DMS153 treated with DMSO at 0.1 percent for 48 hours (cell line): ENCODE measurements around the gene GSK3B.

Experiments used
- DNase-seq: peaks from one replicate; lab custom pipeline; 2025; ENCODE audit not compliant: unreplicated experiment; lab: John Stamatoyannopoulos, UW

The GSK3B gene

DNA sequence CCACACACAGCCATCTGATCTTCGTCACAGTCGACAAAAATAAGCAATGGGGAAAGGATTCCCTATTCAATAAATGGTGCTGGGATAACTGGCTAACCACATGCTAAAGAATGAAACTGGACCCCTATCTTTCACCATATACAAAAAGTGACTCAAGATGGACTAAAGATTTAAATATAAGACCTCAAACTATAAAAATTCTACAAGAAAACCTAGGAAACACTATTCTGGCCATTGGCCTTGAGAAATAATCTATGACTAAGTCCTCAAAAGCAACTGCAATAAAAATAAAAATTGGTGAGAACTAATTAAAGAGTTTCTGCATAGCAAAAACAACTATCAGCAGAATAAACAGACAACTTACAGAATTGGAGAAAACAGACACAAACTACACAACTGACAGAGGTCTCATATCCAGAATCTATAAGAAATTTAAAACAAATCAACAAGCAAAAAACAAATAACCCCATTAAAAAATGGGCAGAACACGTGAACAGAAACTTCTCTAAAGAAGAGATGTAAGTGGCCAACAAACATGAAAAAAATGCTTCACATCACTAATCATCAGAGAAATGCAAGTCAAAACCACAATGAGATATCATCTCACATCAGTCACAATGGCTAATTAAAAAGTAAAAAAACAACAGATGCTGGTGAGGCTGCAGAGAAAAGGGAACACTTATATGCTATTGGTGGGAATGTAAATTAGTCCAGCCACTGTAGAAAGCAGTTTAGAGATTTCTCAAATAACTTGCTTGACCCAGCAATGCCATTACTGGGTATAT, 208.3 kb downstream of the GSK3B start:
- DNase-seq: no peak

GRCh38 chr3:119884161-119884557, 210.1 kb downstream of the GSK3B start:
- DNase-seq: no peak

- DNase-seq: no peak
Measured at GRCh38 chr3:119883461-119884160, 210.6 kb downstream of the GSK3B start.

- DNase-seq: no peak
Measured at GRCh38 chr3:119880966-119881365, 213.3 kb downstream of the GSK3B start.

DNA sequence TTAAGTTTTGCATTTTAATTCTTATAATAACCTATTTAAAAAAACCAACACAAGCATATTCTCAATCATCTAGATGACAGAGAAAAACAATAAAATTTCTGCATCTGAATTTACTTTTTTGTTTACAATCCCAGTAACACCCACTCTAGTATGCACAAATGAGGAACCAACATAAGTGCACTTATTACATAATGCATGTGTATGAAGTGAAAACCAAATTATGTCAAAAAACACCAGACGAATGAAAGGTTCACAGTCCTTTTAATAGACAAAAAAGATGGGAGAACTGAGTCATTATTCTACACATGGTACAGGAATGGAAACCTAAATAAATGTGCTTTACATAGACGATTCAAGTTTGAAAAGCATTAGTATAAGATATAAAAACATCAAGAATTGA, 220.6 kb downstream of the GSK3B start:
- DNase-seq: no peak

DNA sequence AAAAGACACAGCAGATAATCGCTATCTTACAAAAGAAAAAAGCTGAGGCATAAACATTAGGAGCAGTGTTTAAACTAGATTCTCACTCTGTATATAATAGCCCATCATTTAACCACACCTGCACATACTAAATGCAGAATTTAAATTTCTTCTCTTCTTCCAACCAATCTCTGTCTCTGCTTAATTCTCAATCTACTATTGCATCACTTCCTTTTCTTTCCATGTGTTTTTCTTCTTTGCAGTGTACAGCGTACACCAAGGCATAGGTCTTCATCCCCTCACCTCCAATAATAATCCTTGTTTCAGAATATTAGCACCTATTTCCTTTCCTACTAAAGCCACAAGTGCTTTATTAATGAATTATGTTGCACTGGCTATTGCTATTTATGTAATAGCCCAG, 221.5 kb downstream of the GSK3B start:
- no peak for DNase-seq

DNA sequence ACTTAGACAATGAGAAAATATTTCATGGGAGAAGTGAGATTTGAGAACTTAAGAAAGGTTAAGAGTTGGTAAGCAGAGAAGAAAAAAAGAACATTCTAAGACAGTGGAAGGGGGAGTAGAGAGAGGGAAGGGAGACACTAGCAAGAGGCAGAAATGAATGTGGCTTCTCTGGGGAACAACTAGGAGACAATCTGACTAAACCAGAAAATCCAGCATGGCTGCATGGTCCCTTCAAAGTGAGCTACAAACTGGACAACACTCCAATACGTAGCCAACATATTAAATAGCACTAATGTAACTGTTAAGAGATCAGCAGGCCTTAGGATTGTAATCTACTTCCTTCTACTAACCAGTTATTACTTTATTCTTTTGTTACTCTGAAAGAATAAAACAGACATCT, 222.7 kb downstream of the GSK3B start:
- DNase-seq: no peak

- no peak for DNase-seq
Measured at GRCh38 chr3:119870512-119870911, 223.7 kb downstream of the GSK3B start.

- no peak for DNase-seq
Measured at GRCh38 chr3:119864476-119864875, 229.8 kb downstream of the GSK3B start.

- no peak for DNase-seq
Measured at GRCh38 chr3:119862616-119863015, 231.6 kb downstream of the GSK3B start.

DNA sequence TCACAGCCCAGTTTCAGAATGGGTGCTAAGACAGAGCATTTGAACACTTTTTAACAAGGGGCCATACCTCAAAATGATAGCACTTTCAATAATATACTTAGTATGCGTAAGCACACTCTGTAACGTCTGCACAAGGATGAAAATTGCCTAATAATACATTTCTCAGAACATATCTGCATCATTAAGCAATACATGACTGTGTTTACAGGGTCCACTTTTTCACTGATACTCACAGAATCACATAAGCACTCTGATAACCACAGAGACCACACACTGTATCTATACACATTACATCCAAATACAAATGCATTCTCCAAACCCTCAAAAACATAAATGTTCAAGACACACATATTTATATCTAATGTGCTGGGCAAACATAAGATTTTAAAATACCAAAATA, 232.6 kb downstream of the GSK3B start:
- no peak for DNase-seq

DNA sequence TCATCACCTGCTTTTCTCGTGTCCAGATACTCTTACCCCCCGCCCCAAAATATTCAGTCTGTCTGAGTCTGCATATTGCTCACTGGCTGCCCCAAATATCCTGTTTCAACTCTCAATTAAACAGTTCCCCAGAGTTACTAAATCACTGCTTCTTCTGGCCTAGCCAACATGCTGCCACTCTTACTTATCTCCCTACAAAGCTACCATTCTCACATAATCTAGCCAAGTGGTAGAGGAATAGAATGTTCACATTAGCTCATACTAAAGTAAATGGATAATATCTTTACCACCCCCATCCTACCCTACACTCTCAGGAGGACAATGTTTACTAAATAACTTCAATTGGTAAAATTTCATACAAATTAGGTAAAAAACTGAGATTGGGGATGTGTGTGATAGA, 234.5 kb downstream of the GSK3B start:
- DNase-seq: no peak

DNA sequence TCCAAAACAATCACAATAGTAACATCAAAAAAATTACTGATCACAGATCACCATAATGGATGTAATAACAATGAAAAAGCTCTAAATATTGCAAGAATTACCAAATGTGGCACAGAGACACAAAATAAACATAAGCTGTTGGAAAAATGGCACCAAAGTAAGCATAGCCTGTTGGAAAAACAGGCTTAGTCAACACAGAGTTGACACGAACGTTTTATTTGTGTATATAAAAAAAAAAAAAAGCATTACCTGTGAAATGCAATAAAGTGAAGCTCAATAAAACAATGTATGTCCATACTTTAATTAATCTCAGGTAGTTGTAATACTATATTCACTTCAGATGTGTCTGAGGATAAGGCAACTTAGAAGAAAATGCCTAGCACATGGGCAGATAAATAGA, 235.3 kb downstream of the GSK3B start:
- no peak for DNase-seq

DNA sequence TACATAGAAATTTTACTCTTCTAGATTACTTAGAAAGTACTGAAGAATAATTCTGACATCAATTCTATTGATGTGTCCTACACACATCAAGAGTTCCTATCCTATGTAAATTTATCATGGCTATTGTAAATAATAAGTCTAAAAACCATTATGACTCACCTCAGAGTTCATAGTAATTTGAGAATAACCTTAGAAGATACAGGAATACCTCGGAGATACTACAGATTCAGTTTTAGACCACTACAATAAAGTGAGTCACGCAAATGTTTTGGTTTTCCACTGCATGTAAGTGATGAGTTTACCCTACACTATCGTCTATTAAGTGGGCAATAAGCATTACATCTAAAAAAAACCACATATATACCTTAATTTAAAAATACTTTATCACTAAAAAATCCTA, 237.6 kb downstream of the GSK3B start:
- DNase-seq: no peak

DNA sequence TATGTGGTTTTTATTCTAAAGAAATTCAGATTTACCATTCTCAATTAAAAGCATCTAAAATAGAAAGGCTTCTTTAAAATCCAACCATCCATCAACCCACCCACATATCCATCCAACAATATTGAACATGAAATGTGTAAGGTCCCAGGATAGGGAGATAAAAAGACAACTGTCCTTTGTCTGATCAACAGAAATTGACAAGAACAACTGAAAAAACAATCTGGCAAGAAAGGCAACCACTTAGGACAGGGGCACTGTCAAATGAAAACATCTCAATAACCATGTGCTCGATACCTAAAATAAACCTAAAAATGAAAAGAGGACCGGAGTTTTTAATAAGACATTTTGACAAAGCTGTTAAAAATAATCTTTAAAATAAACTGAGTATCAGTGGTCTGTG, 245.1 kb downstream of the GSK3B start:
- DNase-seq: no peak

DNA sequence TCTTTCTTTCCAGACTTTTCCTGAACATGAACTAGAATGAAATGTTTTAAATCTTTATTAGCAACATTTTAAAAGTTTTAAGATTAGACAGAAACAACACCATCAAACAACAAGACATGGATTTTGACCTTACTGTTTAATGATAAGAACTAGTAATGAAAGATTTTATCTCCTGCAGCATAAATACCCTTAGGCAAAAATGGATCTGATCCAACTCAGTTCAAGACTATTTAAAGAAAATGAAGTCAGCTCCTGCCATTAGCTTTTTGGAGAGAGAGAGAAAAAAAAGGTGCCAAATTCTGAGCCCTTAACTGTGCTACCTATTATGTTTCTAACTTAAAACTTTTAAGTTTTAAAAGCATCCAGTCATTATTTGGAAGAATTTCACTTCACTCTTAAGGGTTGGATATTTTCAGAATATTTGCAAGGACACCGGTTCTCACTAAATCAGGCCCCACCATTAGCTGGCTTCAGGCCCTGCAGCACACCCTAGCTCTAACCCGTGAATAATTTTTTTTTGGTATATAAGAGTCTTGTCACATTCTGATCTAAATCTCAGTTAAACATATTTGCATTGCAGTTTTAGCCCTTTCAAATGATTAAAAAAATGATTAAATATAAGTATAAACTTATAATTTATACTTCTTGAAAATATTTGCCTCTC, 252.3 kb downstream of the GSK3B start:
- DNase-seq: no peak

DNA sequence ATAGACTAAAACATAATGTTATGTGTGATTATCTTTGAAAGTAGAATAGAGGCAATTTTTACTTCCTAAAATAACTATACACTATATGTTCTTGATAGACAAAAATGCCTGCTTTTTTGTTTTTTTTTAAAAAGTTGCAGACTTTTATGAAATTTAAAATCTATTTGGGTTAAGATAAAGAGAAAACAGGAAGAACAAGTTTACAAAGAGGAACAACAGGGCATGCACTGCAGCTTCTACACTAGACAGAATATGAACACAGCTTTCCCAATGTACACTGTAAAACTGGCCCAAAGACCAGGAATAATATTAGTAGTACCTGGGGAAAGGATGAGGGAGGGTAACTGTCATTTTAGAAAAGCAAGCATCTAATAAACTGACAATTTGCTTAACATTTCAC, 258.7 kb downstream of the GSK3B start:
- no peak for DNase-seq

GRCh38 chr3:119834754-119835370, 259.4 kb downstream of the GSK3B start:
- DNase-seq: no peak

DNA sequence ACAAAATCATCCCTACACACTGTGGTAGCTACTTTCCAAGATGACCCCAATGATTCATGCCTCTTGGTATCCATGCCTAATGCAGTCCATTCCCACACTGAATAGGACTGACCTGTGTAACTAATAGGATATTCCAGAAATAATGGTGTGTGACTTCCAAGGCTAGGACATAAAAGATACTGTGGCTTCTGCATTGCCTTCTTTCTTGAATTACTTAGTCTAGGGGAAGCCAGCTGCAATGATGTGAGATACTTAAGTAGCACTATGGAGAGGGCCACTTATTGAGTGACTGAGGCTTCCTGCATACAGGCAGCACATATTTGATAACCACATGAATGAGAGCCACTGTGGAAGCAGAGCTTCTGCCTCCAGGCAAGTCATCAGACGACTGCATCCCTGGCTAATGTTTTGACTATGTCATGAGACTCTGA, 262.3 kb downstream of the GSK3B start:
- no peak for DNase-seq

- no peak for DNase-seq
Measured at GRCh38 chr3:119831022-119831421, 263.2 kb downstream of the GSK3B start.

- DNase-seq: no peak
Measured at GRCh38 chr3:119829420-119829819, 264.8 kb downstream of the GSK3B start.
